Transverse colon (tissue), 4 donors: ENCODE data around the gene RNF207. TPM values are rescaled to one million over a fixed set of nuclear protein-coding genes. Genes with fewer than 3 reads are reported as not detected.

Experiments
- DNase-seq: peaks from one replicate; pipeline ENCODE4 v3.0.0-alpha.2; 2019
- H3K27ac ChIP-seq, 4 donors: fragments of 200-600 bp; sonication (generic); 2 replicates each; pipeline ENCODE4 v1.5.1; 2016 to 2018; ENCODE audit warnings: inconsistent platforms in 4 of 4
- H3K27me3 ChIP-seq: fragments of 200-600 bp; sonication (generic); 2 replicates; pipeline ENCODE4 v1.5.1; 2017; ENCODE audit warnings: inconsistent platforms
- H3K36me3 ChIP-seq, 4 donors: fragments of 200-600 bp; sonication (generic); 2 replicates each; pipeline ENCODE4 v1.5.1; 2017 to 2019; ENCODE audit warnings: inconsistent platforms in 4 of 4
- H3K4me1 ChIP-seq, 4 donors: fragments of 200-600 bp; sonication (generic); 2 replicates each; pipeline ENCODE4 v1.5.1; 2017 to 2020; ENCODE audit warnings: inconsistent platforms in 4 of 4
- H3K4me3 ChIP-seq, 4 donors: fragments of 200-600 bp; sonication (generic); 1 replicate in 1 of 4; 2 replicates in 3 of 4; pipeline versions ENCODE4 v1.5.1 to v1.6.1; 2017 to 2019; ENCODE audit warnings: inconsistent platforms in 4 of 4
- H3K9me3 ChIP-seq, 2 donors: fragments of 200-600 bp; sonication (generic); 2 replicates each; pipeline ENCODE4 v1.5.1; 2017 to 2019; ENCODE audit warnings: inconsistent platforms in 2 of 2
- EP300 ChIP-seq: sonication (generic); formaldehyde crosslinking; IDR thresholded peaks from one replicate; pipeline ENCODE4 v1.6.1; 2017; ENCODE audit warnings: antibody characterized with exemption, low read depth
- POLR2A ChIP-seq: fragments of 450-650 bp; IDR thresholded peaks from one replicate; pipeline ENCODE4 v1.6.1; 2016; ENCODE audit warnings: antibody characterized with exemption, mild to moderate bottlenecking, moderate library complexity
- POLR2AphosphoS5 ChIP-seq, 3 donors: sonication (generic); formaldehyde crosslinking; IDR thresholded peaks; one replicate each; pipeline ENCODE4 v1.6.1; 2016; ENCODE audit warnings: antibody characterized with exemption in 3 of 3
- WGBS, 2 donors: methylation state at CpG; one replicate each; pipeline ENCODE4 v1.1.5; 2018; ENCODE audit warnings: low coverage in 1 of 2; 5-methylcytosine and 5-hydroxymethylcytosine counted together
- in situ Hi-C, 4 donors: fragments of 200-750 bp; cut with MboI; loops; one replicate each; pipeline versions ENCODE4 v1.15.0 to v1.15.1; 2017; ENCODE audit warnings: low sequenced_read_pairs in 3 of 4, low pct_ligation_motif_present in 1 of 4, low pct_unique_long_range_greater_than_20kb in 1 of 4
- intact Hi-C: fragments of 100-400 bp; cut with DNase I; formaldehyde crosslinking; loops from one replicate; pipeline ENCODE4 v1.15.1; 2023; ENCODE audit warnings: low total_unique reads
- total RNA-seq, 4 donors: library from RNA; depleted of rRNA; stranded (reverse); fragments of >200 nt; gene quantifications; one replicate each; pipeline ENCODE4 v1.1.0, GENCODE V29; 2016
- TF ChIP-seq, protein P1 (sequence below), 5 experiments: fragments of 200-600 bp in 3 of 5; fragments of 450-650 bp in 2 of 5; sonication (generic) in 3 of 5; IDR thresholded peaks; 1 replicate in 2 of 5; 2 replicates in 3 of 5; pipeline ENCODE4 v1.5.1; 2016 to 2017; ENCODE audit warnings: antibody characterized with exemption in 5 of 5, inconsistent platforms in 3 of 5, mild to moderate bottlenecking in 2 of 5, moderate library complexity in 1 of 5

RNF207 gene
- total RNA-seq, 4 donors from 2014 or later = 82.6 to 1,341 (median 190) TPM

DNA sequence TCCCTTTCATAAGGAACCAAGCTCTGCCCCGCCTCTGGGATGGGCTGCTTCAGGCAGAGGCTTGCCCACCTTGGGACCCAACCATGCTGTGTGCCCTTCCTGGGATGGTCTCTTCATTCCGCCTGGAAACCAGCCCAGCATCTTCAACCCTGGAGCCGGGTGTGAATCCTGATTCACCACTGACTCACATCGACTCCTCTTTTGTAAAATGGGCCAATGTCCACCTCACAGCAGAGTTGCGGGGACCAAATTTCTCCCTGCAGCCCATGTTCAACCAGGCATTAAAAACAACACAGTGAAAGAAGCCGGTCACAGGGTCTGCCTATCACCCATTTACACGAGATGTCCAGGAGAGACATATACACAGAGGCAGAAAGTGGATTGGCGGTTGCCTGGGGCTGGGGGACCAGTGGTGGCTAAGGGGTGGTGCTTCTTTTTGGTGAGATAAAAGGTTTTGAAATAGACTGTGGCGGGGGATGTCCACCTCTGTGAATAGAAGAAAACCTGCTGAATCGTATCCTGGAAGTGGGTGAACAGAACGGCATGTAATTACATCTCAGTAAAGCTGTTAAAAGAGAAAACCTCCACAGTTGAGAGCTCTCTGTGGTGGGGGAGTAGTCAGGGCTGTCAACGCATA lies 61.9 kb downstream of the RNF207 start:
- no peaks in the 10 kb centered on the region for H3K36me3 ChIP-seq
- WGBS, 2 donors = 84 to 89% methylated on average over 5 to 12 of the region's 12 CpGs
- H3K27ac ChIP-seq = no peak overlapping the region
- H3K9me3 ChIP-seq = no peaks in the 10 kb centered on the region
- peaks cover 12 to 32% (median 29%) of the 10 kb centered on the region in 4 donors for H3K4me1 ChIP-seq
- H3K4me3 ChIP-seq = no peak overlapping the region
- no peak for TF ChIP-seq EP300
- TF ChIP-seq, protein P1, sequence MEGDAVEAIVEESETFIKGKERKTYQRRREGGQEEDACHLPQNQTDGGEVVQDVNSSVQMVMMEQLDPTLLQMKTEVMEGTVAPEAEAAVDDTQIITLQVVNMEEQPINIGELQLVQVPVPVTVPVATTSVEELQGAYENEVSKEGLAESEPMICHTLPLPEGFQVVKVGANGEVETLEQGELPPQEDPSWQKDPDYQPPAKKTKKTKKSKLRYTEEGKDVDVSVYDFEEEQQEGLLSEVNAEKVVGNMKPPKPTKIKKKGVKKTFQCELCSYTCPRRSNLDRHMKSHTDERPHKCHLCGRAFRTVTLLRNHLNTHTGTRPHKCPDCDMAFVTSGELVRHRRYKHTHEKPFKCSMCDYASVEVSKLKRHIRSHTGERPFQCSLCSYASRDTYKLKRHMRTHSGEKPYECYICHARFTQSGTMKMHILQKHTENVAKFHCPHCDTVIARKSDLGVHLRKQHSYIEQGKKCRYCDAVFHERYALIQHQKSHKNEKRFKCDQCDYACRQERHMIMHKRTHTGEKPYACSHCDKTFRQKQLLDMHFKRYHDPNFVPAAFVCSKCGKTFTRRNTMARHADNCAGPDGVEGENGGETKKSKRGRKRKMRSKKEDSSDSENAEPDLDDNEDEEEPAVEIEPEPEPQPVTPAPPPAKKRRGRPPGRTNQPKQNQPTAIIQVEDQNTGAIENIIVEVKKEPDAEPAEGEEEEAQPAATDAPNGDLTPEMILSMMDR (IDR thresholded peaks at IDR 0.05) = no peak
- TF ChIP-seq POLR2AphosphoS5 (IDR thresholded peaks at IDR 0.05) = no peak
- TF ChIP-seq POLR2A = no peak
- no peak for DNase-seq
- intact Hi-C loops = no loop called here
- no peaks in the 10 kb centered on the region for H3K27me3 ChIP-seq
- in situ Hi-C loops = no loop called here

DNA sequence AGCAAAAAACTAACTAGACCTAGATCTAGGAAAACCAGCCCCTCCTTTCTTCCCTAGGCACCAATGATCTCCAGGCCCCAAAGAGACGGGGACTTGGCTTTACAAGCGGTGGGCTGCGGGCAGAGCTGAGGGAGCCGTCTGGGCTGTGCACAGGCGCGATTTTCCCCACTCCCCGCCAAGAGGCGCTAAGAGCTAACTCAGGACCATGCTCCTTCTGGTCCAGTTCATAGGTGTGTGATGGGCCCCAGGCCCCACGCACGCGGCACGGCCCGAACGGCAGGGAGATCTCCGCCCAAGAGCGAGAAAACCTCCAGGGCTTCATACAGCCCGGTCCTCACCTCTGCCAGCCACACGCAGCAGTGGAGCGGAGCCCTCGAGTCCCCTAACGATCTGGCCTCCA lies 62.5 kb downstream of the RNF207 start:
- H3K4me3 ChIP-seq = no peak overlapping the region
- no peak for DNase-seq
- no peaks in the 10 kb centered on the region for H3K27me3 ChIP-seq
- no peaks in the 10 kb centered on the region for H3K36me3 ChIP-seq
- intact Hi-C loops = no loop called here
- in situ Hi-C loops = no loop called here
- no peak for TF ChIP-seq EP300
- TF ChIP-seq, protein P1 (IDR thresholded peaks at IDR 0.05) = no peak
- no peak for TF ChIP-seq POLR2A
- no peak for TF ChIP-seq POLR2AphosphoS5 (IDR thresholded peaks at IDR 0.05)
- 89 to 100% methylated on average over 2 to 13 of the region's 21 CpGs for WGBS, 2 donors
- H3K27ac ChIP-seq = peak overlapping the region in 1 of 4 donors; percentile 58
- H3K9me3 ChIP-seq = no peaks in the 10 kb centered on the region
- peaks cover 12 to 38% (median 29%) of the 10 kb centered on the region in 4 donors for H3K4me1 ChIP-seq

DNA sequence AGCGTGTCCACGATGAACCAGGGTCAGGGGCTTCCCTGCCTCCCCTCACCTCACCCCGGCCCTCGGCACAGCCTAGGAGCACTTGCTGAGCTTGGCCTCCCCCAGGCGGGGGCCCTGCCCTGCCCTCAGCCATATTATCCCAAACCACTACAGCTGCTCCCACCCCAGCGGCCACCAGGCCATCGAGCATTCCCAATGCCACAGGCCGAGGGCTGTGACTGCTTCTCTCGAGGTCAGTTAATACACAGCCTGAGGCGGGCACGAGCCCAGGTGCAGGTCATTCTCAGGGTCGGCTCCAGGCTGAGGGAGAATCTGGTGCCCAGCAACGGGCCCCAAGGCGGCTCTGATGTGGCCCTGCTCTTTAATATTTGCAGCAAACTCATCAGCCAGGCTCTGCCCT lies 63.4 kb downstream of the RNF207 start:
- in situ Hi-C loops (no loop called here), intact Hi-C loops (no loop called here)
- no peaks in the 10 kb centered on the region for H3K27me3 ChIP-seq
- TF ChIP-seq, protein P1 (IDR thresholded peaks at IDR 0.05) = no peak
- TF ChIP-seq EP300 = no peak
- TF ChIP-seq POLR2AphosphoS5 (IDR thresholded peaks at IDR 0.05) = no peak
- no peak for TF ChIP-seq POLR2A
- WGBS, 2 donors = 70 to 86% methylated on average over 2 to 14 of the region's 14 CpGs
- no peaks in the 10 kb centered on the region for H3K36me3 ChIP-seq
- no peak for DNase-seq
- H3K4me3 ChIP-seq = no peak overlapping the region
- peaks cover 12 to 41% (median 29%) of the 10 kb centered on the region in 4 donors for H3K4me1 ChIP-seq
- H3K27ac ChIP-seq = peak overlapping the region; percentile 58 to 81 (median 68)
- H3K9me3 ChIP-seq = no peaks in the 10 kb centered on the region

DNA sequence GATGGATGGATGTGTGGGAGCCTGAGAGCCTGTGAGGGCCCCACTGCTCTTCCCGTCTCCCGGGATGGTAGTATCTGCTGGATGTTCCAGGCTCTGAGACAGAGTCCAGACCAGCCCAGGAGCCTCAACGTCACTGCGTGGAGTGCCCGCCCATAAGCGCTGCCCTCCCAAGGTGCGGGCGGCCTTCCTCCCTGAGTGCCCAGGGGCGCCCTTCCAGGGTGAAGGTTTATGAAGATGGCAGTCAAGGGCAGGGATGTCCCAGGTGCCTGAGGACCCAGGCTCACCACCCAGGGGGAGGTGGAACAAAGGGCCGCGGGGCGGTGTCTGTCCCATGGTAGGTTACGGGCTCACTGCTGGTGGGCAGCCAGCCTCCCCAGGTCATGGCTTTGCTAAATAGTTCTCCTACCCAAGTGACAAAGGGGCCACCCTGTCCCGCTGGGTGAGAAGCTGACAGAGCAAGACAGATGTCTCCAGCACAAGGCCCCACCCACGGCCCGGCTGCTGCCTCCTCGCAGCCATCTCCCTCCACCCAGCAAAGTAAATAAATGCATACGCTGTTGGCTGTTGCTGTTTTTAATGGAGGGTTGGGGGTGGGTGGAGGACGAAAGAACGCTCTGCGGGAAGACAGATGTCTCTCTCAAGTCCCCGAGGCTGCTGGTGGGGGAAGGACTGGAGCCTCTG lies 63.9 kb downstream of the RNF207 start:
- in situ Hi-C loops = no loop called here
- TF ChIP-seq POLR2AphosphoS5 (IDR thresholded peaks at IDR 0.05) = peak in 1 of 3 donors; percentile 9
- TF ChIP-seq, protein P1 (IDR thresholded peaks at IDR 0.05) = no peak
- peak; percentile 23 for TF ChIP-seq POLR2A
- peak; percentile 76 for DNase-seq
- Histone ChIP-seq H3K27ac (peak overlapping the region; percentile 58 to 81 (median 68)), H3K4me1 (peaks cover 12 to 41% (median 29%) of the 10 kb centered on the region in 4 donors), H3K36me3 (no peaks in the 10 kb centered on the region), H3K27me3 (no peaks in the 10 kb centered on the region), H3K9me3 (no peaks in the 10 kb centered on the region), H3K4me3 (no peak overlapping the region)
- intact Hi-C loops = no loop called here
- 41% methylated on average over 21 of the region's 22 CpGs; no CpG with 5 or more reads in 1 of the 2 donors for WGBS, 2 donors
